H9 (cell line): ENCODE data around the gene WDR59. TPM values are rescaled to one million over a fixed set of nuclear protein-coding genes. Genes with fewer than 3 reads are reported as not detected.

Experiments
- DNase-seq: peaks from one replicate; pipeline ENCODE4 v3.0.0-alpha.2; 2017
- H2AFZ ChIP-seq: one replicate; pipeline ENCODE4 v1.6.1; 2013; ENCODE audit warnings: mild to moderate bottlenecking, low read length, control low read depth, moderate library complexity
- H2AK5ac ChIP-seq: 2 replicates; pipeline ENCODE4 v1.6.1; 2013; ENCODE audit warnings: low read length, control low read depth, mixed read lengths; ENCODE audit not compliant: insufficient read length
- H2BK120ac ChIP-seq: one replicate; pipeline ENCODE4 v1.6.1; 2013; ENCODE audit warnings: low read depth, mild to moderate bottlenecking, low read length, control low read depth, inconsistent platforms; ENCODE audit not compliant: poor library complexity, severe bottlenecking
- H2BK12ac ChIP-seq: 2 replicates; pipeline ENCODE4 v1.6.1; 2013; ENCODE audit warnings: low read length, control low read depth, mixed read lengths, low read depth; ENCODE audit not compliant: insufficient read length
- H2BK15ac ChIP-seq: 2 replicates; pipeline ENCODE4 v1.6.1; 2013; ENCODE audit warnings: low read depth, low read length, control low read depth
- H2BK20ac ChIP-seq: one replicate; pipeline ENCODE4 v1.6.1; 2013; ENCODE audit warnings: low read depth, mild to moderate bottlenecking, low read length, control low read depth, inconsistent platforms; ENCODE audit not compliant: poor library complexity, severe bottlenecking
- H2BK5ac ChIP-seq: 2 replicates; pipeline ENCODE4 v1.6.1; 2013; ENCODE audit warnings: low read length, control low read depth, mixed read lengths; ENCODE audit not compliant: insufficient read length
- H3K14ac ChIP-seq: 2 replicates; pipeline ENCODE4 v1.6.1; 2013; ENCODE audit warnings: low read length, control low read depth; ENCODE audit not compliant: insufficient read depth
- H3K18ac ChIP-seq: 2 replicates; pipeline ENCODE4 v1.6.1; 2013; ENCODE audit warnings: low read depth, mild to moderate bottlenecking, mixed read lengths, low read length, control low read depth; ENCODE audit not compliant: insufficient read length
- H3K23ac ChIP-seq: 2 replicates; pipeline ENCODE4 v1.6.1; 2013; ENCODE audit warnings: low read length, control low read depth, mixed read lengths, low read depth; ENCODE audit not compliant: insufficient read length
- H3K23me2 ChIP-seq: 2 replicates; pipeline ENCODE4 v1.6.1; 2013; ENCODE audit warnings: low read depth, mild to moderate bottlenecking, mixed read lengths, low read length, control low read depth; ENCODE audit not compliant: insufficient read length, poor library complexity, severe bottlenecking
- H3K27ac ChIP-seq: 2 replicates; pipeline ENCODE4 v1.5.1; 2013; ENCODE audit warnings: low read length, control low read depth, mixed read lengths, low read depth; ENCODE audit not compliant: insufficient read length
- H3K27me3 ChIP-seq: 2 replicates; pipeline ENCODE4 v1.6.1; 2013; ENCODE audit warnings: low read length, control low read depth, inconsistent platforms; ENCODE audit not compliant: insufficient read depth
- H3K4ac ChIP-seq: 2 replicates; pipeline ENCODE4 v1.6.1; 2013; ENCODE audit warnings: low read depth, mild to moderate bottlenecking, control low read depth, inconsistent platforms, low read length, moderate library complexity
- H3K4me1 ChIP-seq: 2 replicates; pipeline ENCODE4 v1.6.1; 2013; ENCODE audit warnings: low read length, control low read depth, inconsistent platforms; ENCODE audit not compliant: insufficient read depth
- H3K4me2 ChIP-seq: 2 replicates; pipeline ENCODE4 v1.6.1; 2013; ENCODE audit warnings: low read length, control low read depth, mixed read lengths; ENCODE audit not compliant: insufficient read length, insufficient read depth
- H3K56ac ChIP-seq: 2 replicates; pipeline ENCODE4 v1.6.1; 2013; ENCODE audit warnings: low read depth, mild to moderate bottlenecking, mixed read lengths, low read length, control low read depth; ENCODE audit not compliant: insufficient read length
- H3K79me1 ChIP-seq: 2 replicates; pipeline ENCODE4 v1.6.1; 2013; ENCODE audit warnings: low read depth, mild to moderate bottlenecking, moderate library complexity, low read length, control low read depth, inconsistent platforms; ENCODE audit not compliant: insufficient read depth, poor library complexity, severe bottlenecking
- H3K79me2 ChIP-seq: 2 replicates; pipeline ENCODE4 v1.6.1; 2013; ENCODE audit warnings: low read length, control low read depth, inconsistent platforms; ENCODE audit not compliant: insufficient read depth
- H3K9ac ChIP-seq: 2 replicates; pipeline ENCODE4 v1.6.1; 2013; ENCODE audit warnings: low read length, control low read depth, mixed read lengths; ENCODE audit not compliant: insufficient read length; ENCODE audit errors: extremely low read depth
- H3K9me3 ChIP-seq: one replicate; pipeline ENCODE4 v1.6.1; 2013; ENCODE audit warnings: low read depth, low read length, inconsistent platforms; ENCODE audit not compliant: control insufficient read depth
- H3T11ph ChIP-seq: one replicate; pipeline ENCODE4 v1.6.1; 2013; ENCODE audit warnings: mild to moderate bottlenecking, low read length, control low read depth, inconsistent platforms
- H4K20me1 ChIP-seq: one replicate; pipeline ENCODE4 v1.6.1; 2013; ENCODE audit not compliant: control insufficient read depth, insufficient read length, insufficient read depth
- H4K5ac ChIP-seq: 2 replicates; pipeline ENCODE4 v1.6.1; 2013; ENCODE audit warnings: low read depth, mild to moderate bottlenecking, mixed read lengths, low read length, control low read depth; ENCODE audit not compliant: insufficient read length
- H4K8ac ChIP-seq: replicated peaks from 2 replicates; pipeline ENCODE4 v1.6.1; 2013; ENCODE audit warnings: low read length, control low read depth, mixed read lengths, low read depth; ENCODE audit not compliant: insufficient read length
- H4K91ac ChIP-seq: 2 replicates; pipeline ENCODE4 v1.6.1; 2013; ENCODE audit warnings: low read depth, mild to moderate bottlenecking, moderate library complexity, mixed read lengths, low read length, control low read depth; ENCODE audit not compliant: insufficient read length
- H3K27ac Mint-ChIP-seq, 3 experiments: 2 replicates in 2 of 3; 3 replicates in 1 of 3; pipeline ENCODE4 v1.8.0; 2020 to 2021; ENCODE audit warnings: mixed read lengths in 3 of 3, mild to moderate bottlenecking in 1 of 3, moderate library complexity in 1 of 3
- H3K27me3 Mint-ChIP-seq: 2 replicates; pipeline ENCODE4 v1.8.0; 2021; ENCODE audit warnings: low read depth, mild to moderate bottlenecking, moderate library complexity, mixed read lengths
- H3K36me3 Mint-ChIP-seq, 3 experiments: 2 replicates in 2 of 3; 3 replicates in 1 of 3; pipeline ENCODE4 v1.8.0; 2020 to 2021; ENCODE audit warnings: low read depth in 3 of 3, mixed read lengths in 3 of 3; ENCODE audit not compliant: insufficient read depth in 1 of 3
- H3K4me1 Mint-ChIP-seq, 2 experiments: 2 replicates each; pipeline ENCODE4 v1.8.0; 2020; ENCODE audit warnings: mixed read lengths in 2 of 2
- H3K4me3 Mint-ChIP-seq, 2 experiments: 2 replicates in 1 of 2; 3 replicates in 1 of 2; pipeline ENCODE4 v1.8.0; 2020 to 2021; ENCODE audit warnings: mild to moderate bottlenecking in 2 of 2, mixed read lengths in 2 of 2, moderate library complexity in 1 of 2
- H3K9me3 Mint-ChIP-seq, 2 experiments: 2 replicates in 1 of 2; 3 replicates in 1 of 2; pipeline ENCODE4 v1.8.0; 2020; ENCODE audit warnings: mild to moderate bottlenecking in 2 of 2, mixed read lengths in 2 of 2, moderate library complexity in 1 of 2
- CTCF ChIP-seq: fragments of 200-600 bp; sonication (generic); conservative IDR thresholded peaks from 3 replicates; pipeline ENCODE4 v1.8.0; 2021; ENCODE audit warnings: antibody characterized with exemption, mild to moderate bottlenecking
- WGBS: extraction: QIAGEN DNeasy Blood & Tissue Kit; methylation state at CpG from one replicate; pipeline ENCODE4 v1.1.7; 2013; ENCODE audit warnings: missing lambda C conversion rate, low lambda C conversion rate, mixed read lengths; ENCODE audit not compliant: insufficient read length; ENCODE audit errors: extremely low coverage; 5-methylcytosine and 5-hydroxymethylcytosine counted together
- total RNA-seq: library from RNA; stranded (reverse); gene quantifications from 2 replicates; pipeline ENCODE4 v1.2.1, GENCODE V29; 2021

The WDR59 gene
- total RNA-seq, 1 experiment from 2014 or later, result 97.5 TPM

DNA sequence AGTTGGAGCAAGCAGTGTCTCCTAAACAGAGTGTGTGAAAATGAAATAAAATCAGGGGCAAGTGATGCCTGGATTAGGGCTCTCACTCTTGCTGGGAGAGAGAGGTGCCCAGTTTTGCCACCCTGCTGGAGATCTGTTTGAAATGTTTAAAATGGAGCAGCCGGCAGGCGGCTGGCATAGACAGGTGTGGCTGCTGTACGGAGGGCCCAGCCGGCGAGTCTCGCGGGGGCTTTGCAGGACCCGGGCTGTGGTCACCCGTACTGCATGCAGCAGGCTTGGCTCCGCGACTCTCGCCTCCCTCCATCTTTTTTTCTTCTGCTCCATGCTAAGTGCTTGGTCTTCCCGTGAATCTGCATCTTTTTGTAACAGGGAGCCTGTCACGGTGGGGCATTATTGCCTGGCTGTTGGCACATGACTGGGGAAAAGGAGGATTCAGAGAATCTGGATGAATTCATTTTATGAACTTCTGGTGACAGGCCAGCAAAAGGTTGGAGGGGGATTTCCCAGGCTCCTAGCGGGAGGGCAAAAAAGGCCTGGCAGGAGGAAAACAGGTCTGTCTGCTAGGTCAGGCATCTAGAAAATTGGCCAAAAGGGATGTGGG lies 15.7 kb upstream of the WDR59 start:
- Histone ChIP-seq H3K27ac (no peak overlapping the region), H4K8ac (no peak overlapping the region), H4K20me1 (no peaks in the 10 kb centered on the region), H2BK120ac (no peak overlapping the region), H3K56ac (no peak overlapping the region), H3T11ph (no peak overlapping the region), H3K23ac (no peak overlapping the region), H2AFZ (no peak overlapping the region), H3K9me3 (no peaks in the 10 kb centered on the region), H3K4me2 (peak overlapping the region; percentile 67), H4K5ac (no peak overlapping the region), H4K91ac (no peak overlapping the region), H3K79me2 (peaks cover 27% of the 10 kb centered on the region; the same call in 1 of the 2 replicates), H3K23me2 (peaks cover 16% of the 10 kb centered on the region), H3K4me1 (peaks cover 3% of the 10 kb centered on the region; the same call in 1 of the 2 replicates), H2BK5ac (no peak overlapping the region), H3K79me1 (peaks cover 6% of the 10 kb centered on the region), H2BK20ac (no peak overlapping the region), H3K9ac (no peak overlapping the region), H2AK5ac (no peak overlapping the region), H2BK12ac (no peak overlapping the region), H3K14ac (no peak overlapping the region), H3K18ac (no peak overlapping the region), H3K27me3 (no peaks in the 10 kb centered on the region), H2BK15ac (no peak overlapping the region), H3K4ac (no peak overlapping the region)
- no peak for DNase-seq
- Mint-ChIP-seq H3K27ac (no peak overlapping the region; a peak in 1 of 7 replicates), H3K27me3 (peaks cover 5% of the 10 kb centered on the region), H3K4me3 (peak overlapping the region; percentile 80 to 87), H3K36me3 (peaks cover 3 to 20% (median 13%) of the 10 kb centered on the region in 3 experiments; a peak in 5 of 7 replicates), H3K4me1 (peaks cover 46 to 51% of the 10 kb centered on the region in 2 experiments), H3K9me3 (no peaks in the 10 kb centered on the region)
- TF ChIP-seq CTCF, result no peak
- no CpG with 5 or more reads among the region's 15 CpGs for WGBS
